Activated naive CD8-positive, alpha-beta T cell treated with anti-CD3 and anti-CD28 coated beads for 36 hours (primary cell): ENCODE measurements around the gene C9orf50. TPM values are rescaled to one million over a fixed set of nuclear protein-coding genes. Genes with fewer than 3 reads are reported as not detected.

Source experiments
- DNase-seq: peaks from one replicate; pipeline ENCODE4 v3.0.0; 2021
- H3K27ac Mint-ChIP-seq: one replicate; pipeline ENCODE4 v1.8.0; 2022; ENCODE audit warnings: mild to moderate bottlenecking, moderate library complexity, mixed read lengths
- H3K27me3 Mint-ChIP-seq: one replicate; pipeline ENCODE4 v1.8.0; 2022; ENCODE audit warnings: mild to moderate bottlenecking, mixed read lengths
- H3K36me3 Mint-ChIP-seq: one replicate; pipeline ENCODE4 v1.8.0; 2021; ENCODE audit warnings: mild to moderate bottlenecking, mixed read lengths
- H3K4me1 Mint-ChIP-seq: one replicate; pipeline ENCODE4 v1.8.0; 2021; ENCODE audit warnings: mixed read lengths
- H3K4me3 Mint-ChIP-seq: one replicate; pipeline ENCODE4 v1.8.0; 2022; ENCODE audit warnings: mild to moderate bottlenecking, moderate library complexity, mixed read lengths
- H3K9me3 Mint-ChIP-seq: one replicate; pipeline ENCODE4 v1.8.0; 2022; ENCODE audit warnings: mixed read lengths
- total RNA-seq, 2 experiments: library from RNA; stranded (reverse); gene quantifications; one replicate each; pipeline ENCODE4 v1.2.3, GENCODE V29; 2021

Gene C9orf50
- total RNA-seq, 2 experiments from 2014 or later: not detected

DNA sequence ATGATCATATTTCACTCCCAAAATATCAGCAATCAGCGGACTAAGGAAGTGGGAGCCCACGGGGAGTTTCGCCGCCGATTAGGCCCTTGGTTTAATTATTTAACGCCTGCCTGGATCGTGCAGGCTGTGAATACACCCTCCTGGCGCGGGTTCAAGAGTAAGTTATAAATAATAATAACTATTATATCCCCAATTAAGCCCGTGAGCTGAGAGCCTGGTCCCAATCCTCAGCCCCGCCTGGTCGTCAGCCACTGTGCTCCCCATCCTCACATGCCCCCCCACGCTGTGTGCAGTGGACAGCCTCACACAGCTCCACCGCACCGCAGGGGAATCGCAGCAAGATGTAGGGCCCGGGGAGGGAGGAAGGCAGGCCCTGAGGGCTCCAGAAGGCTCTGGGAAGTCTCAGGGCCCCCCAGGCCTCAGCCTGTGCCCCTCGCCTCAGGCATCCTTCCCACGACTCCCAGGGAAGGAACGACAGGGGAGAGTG lies 33.7 kb upstream of the C9orf50 start:
- Mint-ChIP-seq H3K4me1 (no peaks in the 10 kb centered on the region), H3K36me3 (no peaks in the 10 kb centered on the region), H3K4me3 (no peak overlapping the region), H3K27ac (no peak overlapping the region), H3K9me3 (no peaks in the 10 kb centered on the region), H3K27me3 (no peaks in the 10 kb centered on the region)
- no peak for DNase-seq

DNA sequence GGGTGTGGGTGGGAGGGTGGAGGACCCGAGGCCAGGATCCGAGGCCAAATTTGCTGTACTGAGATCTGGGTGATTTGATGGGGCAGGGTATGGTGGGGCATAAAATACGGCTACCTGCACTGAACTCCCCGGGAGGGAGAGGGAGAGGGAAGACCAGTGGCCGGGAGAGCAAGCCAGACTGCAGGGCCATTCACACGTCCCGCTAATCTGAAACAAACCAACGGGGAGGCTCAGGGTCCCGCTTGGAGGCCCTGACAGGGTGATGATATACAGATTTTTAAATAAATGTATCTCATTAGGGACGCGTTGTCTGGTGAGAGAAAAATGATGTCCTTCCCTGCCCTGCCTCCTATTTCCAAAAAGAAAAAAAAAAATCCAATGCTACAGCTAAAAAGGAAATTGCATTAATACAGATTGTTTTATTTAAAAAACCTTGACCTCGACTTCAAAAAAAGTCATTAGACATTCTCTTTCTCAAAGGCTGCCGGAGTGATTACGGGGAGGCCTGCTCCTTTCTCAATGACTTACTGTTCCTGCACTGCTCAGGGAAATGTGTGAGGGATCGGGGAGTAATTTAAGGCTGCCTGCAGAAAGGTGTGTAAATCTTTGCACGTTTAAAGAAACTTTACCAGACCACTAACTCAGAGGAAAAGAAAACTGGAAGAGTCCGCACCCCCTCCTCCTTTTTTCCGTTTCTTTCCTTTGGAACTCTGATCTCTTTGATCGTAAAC lies 33.1 kb upstream of the C9orf50 start:
- Mint-ChIP-seq H3K4me3 (no peak overlapping the region), H3K27ac (no peak overlapping the region), H3K4me1 (no peaks in the 10 kb centered on the region), H3K9me3 (no peaks in the 10 kb centered on the region), H3K27me3 (no peaks in the 10 kb centered on the region), H3K36me3 (no peaks in the 10 kb centered on the region)
- no peak for DNase-seq

DNA sequence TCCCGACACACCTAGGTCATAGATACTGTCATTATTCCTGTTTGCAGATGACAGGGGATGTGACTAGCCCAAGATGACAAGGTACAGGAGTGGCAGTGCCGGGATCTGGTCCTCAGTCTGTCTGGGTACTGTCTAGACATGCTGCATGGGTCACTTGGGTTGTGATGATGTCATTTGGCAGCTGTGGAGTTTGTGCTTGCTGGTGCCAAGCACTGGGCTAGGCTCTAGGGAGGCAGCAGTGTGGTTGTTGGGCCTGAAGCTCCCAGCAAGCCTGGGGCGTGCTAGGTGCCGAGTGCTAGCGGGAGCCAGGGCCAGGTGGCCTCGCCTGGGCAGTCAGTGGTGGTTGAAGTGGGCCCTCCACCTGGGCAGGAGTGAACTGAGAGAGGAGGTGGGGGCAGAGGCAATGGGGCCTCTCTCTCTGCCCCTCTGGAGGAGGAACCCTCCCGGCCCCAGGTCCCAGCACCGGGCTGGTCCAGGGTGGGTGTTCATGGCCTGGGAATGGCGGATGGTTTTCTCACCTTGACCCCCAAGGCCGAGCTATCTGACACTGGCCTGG lies 29.9 kb upstream of the C9orf50 start:
- Mint-ChIP-seq H3K27me3 (no peaks in the 10 kb centered on the region), H3K36me3 (no peaks in the 10 kb centered on the region), H3K9me3 (no peaks in the 10 kb centered on the region), H3K27ac (no peak overlapping the region), H3K4me1 (no peaks in the 10 kb centered on the region), H3K4me3 (no peak overlapping the region)
- DNase-seq: no peak

DNA sequence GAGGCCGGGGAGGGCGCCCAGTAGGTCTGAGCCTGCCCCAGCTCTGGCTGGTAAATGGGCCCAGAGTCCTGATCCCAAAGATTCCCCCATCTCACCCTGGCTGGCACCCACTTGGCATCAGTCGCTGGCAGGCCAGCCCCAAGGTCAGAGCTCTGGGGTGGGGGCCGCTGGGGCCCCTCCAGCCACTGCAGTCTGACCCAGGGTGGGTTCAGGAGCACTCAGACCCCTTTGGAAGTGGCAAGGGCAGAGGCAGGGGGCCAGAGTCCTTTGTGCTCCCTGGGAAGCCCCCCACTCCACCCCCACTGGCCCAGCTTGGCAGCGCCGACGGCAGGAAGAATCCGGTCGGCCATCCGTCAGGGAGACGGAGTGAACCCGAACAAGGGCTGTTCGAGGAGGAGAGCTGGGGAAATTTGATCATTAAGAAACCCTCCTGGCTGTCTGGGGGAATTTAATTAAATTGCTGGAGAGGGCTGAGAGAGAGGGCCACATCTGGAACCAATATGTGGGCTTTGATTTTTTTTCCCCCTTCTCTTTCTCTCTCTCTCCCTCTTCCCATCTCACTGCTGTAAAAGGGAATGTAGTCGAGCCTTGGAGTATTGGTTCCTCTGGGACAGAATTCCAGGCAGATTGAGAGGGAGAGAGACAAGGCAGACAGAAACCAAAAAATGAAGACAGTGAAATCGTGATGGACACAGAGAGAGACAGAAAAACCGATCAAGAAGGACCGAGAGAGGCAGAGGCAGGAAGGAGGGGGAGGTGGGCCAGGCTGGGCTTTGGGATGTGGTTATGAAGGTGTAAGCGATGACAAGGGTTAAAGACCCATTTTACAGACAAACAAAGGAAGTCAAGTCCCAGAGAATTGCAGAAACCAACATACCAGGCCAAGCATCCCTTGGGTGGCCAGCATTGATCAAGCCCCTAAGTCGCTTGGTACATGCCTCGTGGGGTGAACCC lies 29.1 kb upstream of the C9orf50 start:
- Mint-ChIP-seq H3K4me3 (no peak overlapping the region), H3K36me3 (no peaks in the 10 kb centered on the region), H3K4me1 (no peaks in the 10 kb centered on the region), H3K27me3 (no peaks in the 10 kb centered on the region), H3K9me3 (no peaks in the 10 kb centered on the region), H3K27ac (no peak overlapping the region)
- no peak for DNase-seq

DNA sequence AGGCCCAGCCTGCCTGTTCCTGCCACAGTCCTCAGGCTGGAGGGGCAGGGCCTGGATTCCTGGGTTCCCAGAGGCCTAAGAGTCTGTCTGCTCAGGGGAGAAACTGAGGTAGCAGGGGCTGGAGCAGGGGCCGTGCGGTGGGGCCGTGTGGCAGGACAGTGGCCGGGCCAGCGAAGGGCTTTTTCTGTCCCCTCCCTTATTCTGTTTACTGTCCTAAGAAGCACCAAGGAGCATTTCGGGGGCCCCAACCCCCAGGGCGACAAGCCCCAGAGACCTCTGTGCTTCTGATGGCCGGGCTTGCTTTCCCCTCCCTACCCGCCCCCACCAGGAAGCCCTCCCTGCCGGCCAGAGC lies 27.8 kb upstream of the C9orf50 start:
- no peaks in the 10 kb centered on the region for H3K27me3 Mint-ChIP-seq
- H3K36me3 Mint-ChIP-seq: no peaks in the 10 kb centered on the region
- DNase-seq: no peak
- H3K4me1 Mint-ChIP-seq: no peaks in the 10 kb centered on the region
- H3K27ac Mint-ChIP-seq: no peak overlapping the region
- no peak overlapping the region for H3K4me3 Mint-ChIP-seq
- no peaks in the 10 kb centered on the region for H3K9me3 Mint-ChIP-seq

DNA sequence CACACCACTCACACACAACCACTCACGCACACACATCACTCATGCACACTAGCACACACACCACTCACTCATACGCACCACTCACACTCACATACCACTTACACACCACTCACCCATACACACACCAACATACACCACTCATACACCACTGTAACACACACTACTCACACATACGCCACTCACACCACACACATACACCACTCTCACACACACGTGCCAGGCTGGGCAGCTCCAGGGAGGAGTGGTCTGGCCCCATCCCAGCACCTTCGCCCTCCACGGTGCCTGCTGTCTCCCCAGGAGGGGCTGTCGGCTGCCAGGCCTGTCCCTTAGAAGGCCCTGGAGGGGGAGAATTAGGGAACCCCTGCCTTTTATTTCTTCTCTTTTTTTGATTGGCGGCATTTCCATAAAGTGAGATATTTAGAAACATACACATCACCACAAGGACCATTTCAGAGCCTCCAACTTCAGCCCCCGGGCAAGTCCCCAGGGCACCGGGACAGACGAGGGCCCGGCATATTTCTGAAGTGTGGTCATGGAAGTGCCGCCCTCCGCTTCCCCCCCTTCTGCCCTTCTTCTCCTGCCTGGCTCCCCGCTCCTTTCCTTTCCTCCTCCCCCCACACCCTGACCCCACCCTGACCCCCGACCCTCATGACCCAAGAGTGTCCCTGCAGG lies 27.3 kb upstream of the C9orf50 start:
- H3K4me1 Mint-ChIP-seq: no peaks in the 10 kb centered on the region
- DNase-seq: no peak
- H3K27ac Mint-ChIP-seq: no peak overlapping the region
- H3K4me3 Mint-ChIP-seq: no peak overlapping the region
- H3K9me3 Mint-ChIP-seq: no peaks in the 10 kb centered on the region
- H3K27me3 Mint-ChIP-seq: no peaks in the 10 kb centered on the region
- no peaks in the 10 kb centered on the region for H3K36me3 Mint-ChIP-seq

DNA sequence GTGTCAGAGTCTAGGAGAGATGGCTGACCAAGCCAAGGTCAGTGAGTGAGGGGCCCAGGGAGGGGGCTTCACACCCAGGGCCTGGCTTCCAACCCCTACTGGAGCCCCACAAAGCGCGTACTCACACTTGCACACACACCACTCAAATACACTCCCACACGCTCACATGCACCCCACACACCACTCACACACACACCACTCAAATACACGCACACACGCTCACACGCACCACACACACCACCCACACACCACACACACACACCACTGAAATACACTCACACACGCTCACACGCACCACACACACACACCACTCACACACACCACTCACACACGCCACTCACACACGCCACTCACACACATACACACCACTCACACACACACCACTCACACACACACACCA lies 26.7 kb upstream of the C9orf50 start:
- no peaks in the 10 kb centered on the region for H3K27me3 Mint-ChIP-seq
- DNase-seq: no peak
- no peak overlapping the region for H3K4me3 Mint-ChIP-seq
- no peaks in the 10 kb centered on the region for H3K4me1 Mint-ChIP-seq
- H3K27ac Mint-ChIP-seq: no peak overlapping the region
- H3K9me3 Mint-ChIP-seq: no peaks in the 10 kb centered on the region
- no peaks in the 10 kb centered on the region for H3K36me3 Mint-ChIP-seq

DNA sequence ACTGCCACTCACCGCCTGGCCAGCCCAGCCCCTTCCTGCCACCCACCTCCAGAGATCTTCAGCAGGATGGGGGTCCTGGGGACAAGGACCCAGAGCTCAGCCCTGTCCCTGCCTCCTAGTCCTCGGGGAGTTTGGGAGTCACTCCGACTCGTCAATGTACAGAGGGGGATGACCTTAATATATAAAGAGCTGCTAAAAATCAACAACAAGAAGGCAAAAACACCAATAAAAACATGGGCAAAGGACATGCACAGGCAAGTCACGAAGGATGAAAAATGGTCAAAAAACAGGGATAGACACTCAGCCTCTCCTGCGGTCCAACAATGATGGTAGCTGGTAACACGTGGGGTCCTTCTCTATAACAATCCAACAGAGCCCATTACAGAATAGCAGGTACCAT lies 25.8 kb upstream of the C9orf50 start:
- no peaks in the 10 kb centered on the region for H3K36me3 Mint-ChIP-seq
- no peaks in the 10 kb centered on the region for H3K9me3 Mint-ChIP-seq
- H3K27ac Mint-ChIP-seq: no peak overlapping the region
- DNase-seq: no peak
- no peaks in the 10 kb centered on the region for H3K27me3 Mint-ChIP-seq
- H3K4me1 Mint-ChIP-seq: peaks cover 2% of the 10 kb centered on the region
- H3K4me3 Mint-ChIP-seq: no peak overlapping the region

DNA sequence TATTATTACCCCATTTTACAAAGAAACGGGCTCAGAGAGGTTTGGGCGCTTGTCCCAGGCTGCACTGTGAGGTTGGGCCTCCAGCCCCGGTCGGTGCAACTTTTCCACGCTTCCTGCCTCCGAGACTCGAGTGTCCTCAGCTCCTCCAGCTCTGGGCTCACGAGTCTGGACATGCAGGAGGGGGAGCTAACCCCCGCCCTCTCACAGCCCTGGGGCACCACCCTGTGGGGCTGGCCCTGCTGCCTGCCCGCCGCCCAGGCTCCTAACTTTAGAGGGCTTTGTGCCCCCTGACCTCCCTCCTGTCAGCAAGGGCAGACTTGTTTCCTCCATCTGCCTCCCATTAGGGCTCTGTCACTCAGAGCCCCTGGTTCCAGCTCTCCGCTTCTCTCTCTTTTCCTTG lies 25.4 kb upstream of the C9orf50 start:
- no peak for DNase-seq
- Mint-ChIP-seq H3K4me1 (peaks cover 2% of the 10 kb centered on the region), H3K4me3 (no peak overlapping the region), H3K27me3 (no peaks in the 10 kb centered on the region), H3K27ac (no peak overlapping the region), H3K36me3 (no peaks in the 10 kb centered on the region), H3K9me3 (no peaks in the 10 kb centered on the region)

DNA sequence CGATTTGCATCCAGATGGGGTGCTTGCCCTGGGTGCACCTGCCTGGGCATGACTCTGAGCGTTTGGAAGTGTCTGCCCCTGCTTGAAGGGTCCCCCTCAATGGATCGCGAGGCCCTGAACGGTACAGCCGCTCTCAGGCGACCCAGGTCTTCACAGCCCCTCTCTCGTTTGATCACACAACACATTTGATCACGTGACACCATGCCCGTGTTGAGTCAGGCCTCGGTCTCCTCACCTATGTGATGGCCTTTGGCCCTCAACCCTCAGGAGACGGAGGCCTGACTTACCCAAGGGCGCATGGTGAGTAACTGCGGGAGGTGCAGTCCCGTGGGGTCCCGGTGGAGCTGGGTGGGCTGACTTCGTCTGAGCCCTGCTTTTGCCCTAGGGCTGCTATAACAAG lies 24.0 kb upstream of the C9orf50 start:
- DNase-seq: no peak
- no peak overlapping the region for H3K27ac Mint-ChIP-seq
- H3K27me3 Mint-ChIP-seq: no peaks in the 10 kb centered on the region

DNA sequence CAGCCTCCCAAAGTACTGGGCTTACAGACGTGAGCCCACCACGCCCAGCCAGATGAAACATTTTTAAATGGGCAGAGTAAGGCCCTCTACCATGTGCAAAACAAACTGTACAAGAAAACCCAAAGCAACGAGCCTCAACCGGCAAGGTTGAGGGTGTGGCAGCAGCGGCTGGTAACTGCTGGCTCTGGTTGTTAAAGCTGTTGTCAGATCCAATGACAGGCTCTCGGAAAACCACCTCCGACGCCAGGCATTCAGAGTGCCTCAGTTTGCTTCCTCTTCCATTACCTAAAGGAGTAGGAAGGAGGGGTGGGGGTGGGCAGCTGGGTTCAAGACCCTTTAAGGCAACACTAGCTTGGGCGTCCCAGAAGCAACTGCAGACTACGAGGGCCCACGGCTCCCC lies 23.5 kb upstream of the C9orf50 start:
- Mint-ChIP-seq H3K36me3 (peaks cover 3% of the 10 kb centered on the region), H3K27me3 (no peaks in the 10 kb centered on the region), H3K4me3 (no peak overlapping the region), H3K4me1 (peaks cover 11% of the 10 kb centered on the region), H3K27ac (no peak overlapping the region), H3K9me3 (no peaks in the 10 kb centered on the region)
- no peak for DNase-seq

More for the DNA sequence above, 24.0 kb upstream of the C9orf50 start:
- Mint-ChIP-seq H3K36me3 (peaks cover 3% of the 10 kb centered on the region), H3K4me3 (no peak overlapping the region), H3K9me3 (no peaks in the 10 kb centered on the region), H3K4me1 (peaks cover 11% of the 10 kb centered on the region)

DNA sequence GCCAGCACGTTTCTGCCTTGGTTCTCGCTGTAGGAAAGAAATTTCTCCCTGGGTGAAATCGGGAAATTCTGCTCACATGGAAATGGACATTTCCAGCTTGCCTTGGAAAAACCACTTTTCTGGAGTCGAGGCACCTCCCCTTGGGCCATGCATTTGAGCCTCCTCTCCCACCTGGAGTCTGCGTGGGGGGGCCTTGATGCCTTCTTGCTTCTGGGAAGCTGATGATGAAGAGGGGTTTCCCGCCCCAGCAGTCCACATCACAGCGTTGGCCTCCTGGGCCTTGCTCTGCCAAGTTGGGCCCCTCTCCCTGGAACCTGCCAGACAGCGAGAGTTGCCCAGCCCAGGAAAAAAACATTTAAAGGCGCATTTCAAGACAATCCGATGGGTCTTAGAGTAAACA lies 22.8 kb upstream of the C9orf50 start:
- H3K4me1 Mint-ChIP-seq: peaks cover 11% of the 10 kb centered on the region
- H3K4me3 Mint-ChIP-seq: no peak overlapping the region
- H3K27ac Mint-ChIP-seq: no peak overlapping the region
- peaks cover 3% of the 10 kb centered on the region for H3K36me3 Mint-ChIP-seq
- no peak for DNase-seq
- no peaks in the 10 kb centered on the region for H3K27me3 Mint-ChIP-seq
- H3K9me3 Mint-ChIP-seq: no peaks in the 10 kb centered on the region

DNA sequence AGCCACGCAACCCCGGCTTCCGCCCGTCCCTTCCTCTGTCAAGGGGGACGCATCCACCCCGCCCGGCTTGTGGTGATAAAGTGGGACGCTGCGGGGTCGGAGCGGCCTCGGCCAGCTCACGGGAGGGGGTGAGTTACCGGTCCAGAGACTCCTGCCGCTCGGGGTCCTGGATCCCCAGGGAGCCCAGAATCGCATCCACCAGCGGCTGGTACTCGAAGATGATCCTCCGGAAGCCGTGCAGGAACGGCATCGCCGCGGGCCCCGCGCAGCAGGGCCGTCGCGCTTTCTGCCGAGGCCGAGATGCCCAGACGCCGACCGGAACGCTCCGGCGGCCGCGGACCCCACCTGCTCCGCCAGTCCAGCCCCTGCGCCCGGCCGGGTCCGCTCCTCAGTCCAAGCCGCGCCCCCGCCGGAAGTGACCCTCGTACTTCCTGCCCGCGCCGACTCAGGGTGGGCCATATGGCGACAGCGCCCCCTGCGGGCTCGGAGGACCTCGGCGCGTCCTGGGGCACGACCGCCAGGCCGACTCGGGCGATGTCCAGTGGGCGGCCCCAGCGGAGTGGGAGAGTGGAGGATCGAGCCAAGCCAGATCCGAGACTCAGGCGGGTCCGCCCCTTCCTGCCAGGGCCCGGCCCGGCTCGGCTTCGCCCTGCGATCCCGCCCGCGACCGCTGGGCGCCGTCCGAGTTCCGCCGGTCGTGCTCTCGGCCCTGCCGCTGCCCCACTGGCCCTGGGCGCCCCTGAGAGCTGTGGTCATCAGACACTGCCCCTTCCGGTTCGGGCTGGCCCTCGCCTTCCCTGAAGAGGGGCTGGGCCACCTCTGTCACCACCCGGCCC lies 21.1 kb upstream of the C9orf50 start, which contains the start of gene ASB6:
Gene ASB6 (minus strand): TSS at position 402 of the 836 bp plus-strand sequence. CDS start 152 bp downstream, at position 250.
- Mint-ChIP-seq H3K9me3 (no peaks in the 10 kb centered on the region), H3K4me3 (peak within 1 kb of the TSS; percentile 84), H3K4me1 (peaks cover 11% of the 10 kb centered on the region), H3K27me3 (no peaks in the 10 kb centered on the region), H3K36me3 (peaks cover 11% of the 10 kb centered on the region), H3K27ac (peak within 1 kb of the TSS; percentile 74)
- peak; percentile 99 for DNase-seq
